Lung (tissue), 12 donors: Measurements from ENCODE around the gene DNAJC13. TPM values are rescaled to one million over a fixed set of nuclear protein-coding genes. Genes with fewer than 3 reads are reported as not detected.

Experiments
- ATAC-seq: fragments of 200-7000 bp; cut with Tn5 transposase; one replicate; pipeline ENCODE4 v1.9.1; 2020; ENCODE audit warnings: moderate number of reproducible peaks; ENCODE audit not compliant: insufficient read depth, low FRiP score
- DNase-seq, 3 donors: peaks; one replicate each; pipeline ENCODE4 v3.0.0-alpha.2; 2013 to 2017
- H3K27ac ChIP-seq, 2 donors: one replicate each; pipeline ENCODE4 v1.5.1; 2013; ENCODE audit warnings: mild to moderate bottlenecking in 2 of 2, moderate library complexity in 2 of 2, control low read depth in 1 of 2, inconsistent platforms in 1 of 2, low read depth in 1 of 2, low read length in 1 of 2
- H3K27me3 ChIP-seq, 3 donors: one replicate each; pipeline ENCODE4 v1.5.1; 2013; ENCODE audit warnings: low read length in 2 of 3; ENCODE audit not compliant: control insufficient read depth in 3 of 3, insufficient read depth in 3 of 3
- H3K36me3 ChIP-seq, 4 donors: one replicate each; pipeline ENCODE4 v1.5.1; 2013; ENCODE audit warnings: low read length in 4 of 4, mild to moderate bottlenecking in 1 of 4, moderate library complexity in 1 of 4; ENCODE audit not compliant: control insufficient read depth in 4 of 4, insufficient read depth in 4 of 4
- H3K4me1 ChIP-seq, 5 donors: one replicate each; pipeline ENCODE4 v1.5.1; 2013; ENCODE audit warnings: low read length in 5 of 5, mild to moderate bottlenecking in 2 of 5, moderate library complexity in 1 of 5; ENCODE audit not compliant: control insufficient read depth in 5 of 5, insufficient read depth in 5 of 5
- H3K4me3 ChIP-seq: one replicate; pipeline ENCODE4 v1.5.1; 2013; ENCODE audit warnings: mild to moderate bottlenecking, control low read depth, moderate library complexity
- H3K9ac ChIP-seq, 2 donors: one replicate each; pipeline ENCODE4 v1.5.1; 2013; ENCODE audit warnings: low read length in 2 of 2, control low read depth in 1 of 2; ENCODE audit not compliant: insufficient read depth in 1 of 2
- H3K9me3 ChIP-seq, 4 donors: one replicate each; pipeline ENCODE4 v1.5.1; 2013; ENCODE audit warnings: low read length in 3 of 4, mild to moderate bottlenecking in 1 of 4, moderate library complexity in 1 of 4; ENCODE audit not compliant: control insufficient read depth in 4 of 4, insufficient read depth in 3 of 4
- CTCF ChIP-seq: IDR thresholded peaks from 2 replicates; pipeline ENCODE4 v1.5.1; 2012; ENCODE audit warnings: mild to moderate bottlenecking; ENCODE audit errors: control extremely low read depth, extremely low read depth
- WGBS, 2 donors: extraction: QIAGEN DNeasy Blood & Tissue Kit; methylation state at CpG; one replicate each; pipeline ENCODE4 v1.1.7; 2013; 5-methylcytosine and 5-hydroxymethylcytosine counted together
- polyA plus RNA-seq, 2 donors: library from polyadenylated mRNA; stranded (reverse); fragments of 200-250 nt; gene quantifications; one replicate each; pipeline ENCODE4 v1.2.1, GENCODE V29; 2013
- total RNA-seq, 2 donors: library from RNA; depleted of rRNA in 1 of 2; stranded (reverse); fragments of >200 nt in 1 of 2; gene quantifications; one replicate each; pipeline ENCODE4 v1.2.1, GENCODE V29; 2014 to 2021
- donor health status: control.
- donor health status: control.
- donor health status: Bipolar disorder and iron deficiency.
- donor health status: healthy.
- donor health status: DM: yes; HTN: yes; CAD: no.

The DNAJC13 gene
- total and polyA plus RNA-seq, 4 donors = 6.7 to 132 (median 23.5) TPM

DNA sequence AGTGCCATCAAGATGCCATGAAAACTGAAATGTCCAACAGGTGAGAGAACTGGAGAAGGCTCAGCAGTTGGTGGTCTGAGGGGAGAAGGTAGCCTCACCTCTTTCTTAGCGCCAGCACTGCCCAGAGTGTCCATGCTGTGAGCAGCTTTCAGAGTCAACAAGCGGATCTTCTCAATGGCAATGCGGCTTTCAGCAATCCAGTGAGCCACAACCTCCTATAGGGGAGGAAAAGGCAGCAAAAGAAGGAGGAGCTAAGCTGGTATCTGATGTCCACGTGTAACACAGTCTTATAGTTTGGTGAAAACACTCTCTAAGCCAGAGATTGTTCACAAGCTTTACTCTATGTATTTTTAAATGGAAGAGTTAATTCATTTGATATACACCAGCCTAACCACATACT is 143.7 kb downstream of the DNAJC13 start:
- H3K27ac ChIP-seq = no peak overlapping the region
- H3K36me3 ChIP-seq = peaks cover 0 to 13% (median 4%) of the 10 kb centered on the region in 4 donors
- H3K9me3 ChIP-seq = no peaks in the 10 kb centered on the region
- H3K9ac ChIP-seq = no peak overlapping the region
- H3K4me1 ChIP-seq = peaks cover 0 to 2% (median 0%) of the 10 kb centered on the region in 5 donors
- DNase-seq (no peak), ATAC-seq (no peak)
- TF ChIP-seq CTCF = no peak
- no peak overlapping the region for H3K4me3 ChIP-seq
- 87 to 93% methylated on average over 4 of the region's 4 CpGs for WGBS, 2 donors
- H3K27me3 ChIP-seq = no peaks in the 10 kb centered on the region

- DNase-seq = no peak
- WGBS, 2 donors = 80 to 83% methylated on average over 4 of the region's 4 CpGs
- ATAC-seq = no peak
- Histone ChIP-seq H3K27ac (no peak overlapping the region), H3K27me3 (no peaks in the 10 kb centered on the region), H3K9me3 (no peaks in the 10 kb centered on the region), H3K36me3 (peaks cover 0 to 11% (median 3%) of the 10 kb centered on the region in 4 donors), H3K9ac (no peak overlapping the region), H3K4me3 (no peak overlapping the region), H3K4me1 (no peaks in the 10 kb centered on the region)
- no peak for TF ChIP-seq CTCF
Observed at GRCh38 chr3:132563420-132564069, 146.2 kb downstream of the DNAJC13 start.

DNA sequence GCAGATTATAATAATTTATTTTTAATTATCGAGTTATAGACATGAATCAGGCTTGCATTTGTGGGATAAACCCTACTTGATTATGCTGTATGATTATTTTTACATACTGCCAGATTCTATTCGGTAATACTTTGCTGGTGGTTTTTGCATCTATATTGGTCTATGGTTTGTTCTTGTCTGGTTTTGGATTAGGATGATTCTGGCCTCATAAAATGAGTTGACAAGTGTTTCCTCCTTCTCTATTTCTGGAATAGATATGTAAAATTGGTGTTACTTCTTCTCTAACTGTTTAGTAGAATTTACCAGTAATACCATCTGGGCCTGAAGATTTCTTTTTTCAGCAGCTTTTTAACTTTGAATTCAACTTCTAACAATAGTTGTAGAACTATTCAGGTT is 146.8 kb downstream of the DNAJC13 start:
- no peak for ATAC-seq
- no peak for TF ChIP-seq CTCF
- WGBS, 2 donors = 90 to 98% methylated on average over 2 of the region's 2 CpGs

DNA sequence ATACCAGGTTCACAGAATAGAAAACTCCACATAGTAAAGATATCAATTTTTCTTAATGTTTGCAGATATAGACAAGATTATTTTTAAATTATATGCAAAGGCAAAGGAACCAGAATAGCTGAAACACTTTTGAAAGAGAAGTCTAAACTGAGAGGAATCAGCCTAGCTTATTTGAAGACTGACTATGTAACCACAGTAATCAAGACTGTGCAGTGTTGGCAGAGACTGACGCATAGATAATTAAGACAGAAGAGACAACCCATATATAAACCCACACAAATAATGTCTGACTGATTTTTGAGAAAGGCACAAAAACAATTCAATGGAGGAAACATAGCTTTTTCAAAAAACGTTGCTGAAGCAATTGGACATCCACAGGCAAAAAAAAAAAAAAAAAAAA is 151.1 kb downstream of the DNAJC13 start:
- H3K4me3 ChIP-seq = no peak overlapping the region
- H3K27me3 ChIP-seq = no peaks in the 10 kb centered on the region
- ATAC-seq (no peak), DNase-seq (no peak)
- H3K4me1 ChIP-seq = no peaks in the 10 kb centered on the region
- peaks cover 0 to 7% (median 1%) of the 10 kb centered on the region in 4 donors for H3K9me3 ChIP-seq
- no peak overlapping the region for H3K9ac ChIP-seq
- H3K36me3 ChIP-seq = peaks cover 0 to 6% (median 2%) of the 10 kb centered on the region in 4 donors
- no peak for TF ChIP-seq CTCF
- WGBS, 2 donors = 79 to 85% methylated on average over 2 of the region's 2 CpGs
- H3K27ac ChIP-seq = no peak overlapping the region

More for the DNA sequence above, 146.8 kb downstream of the DNAJC13 start:
- no peak for DNase-seq
- H3K9me3 ChIP-seq = no peaks in the 10 kb centered on the region
- no peaks in the 10 kb centered on the region for H3K4me1 ChIP-seq
- peaks cover 0 to 11% (median 2%) of the 10 kb centered on the region in 4 donors for H3K36me3 ChIP-seq
- no peak overlapping the region for H3K27ac ChIP-seq
- H3K4me3 ChIP-seq = no peak overlapping the region
- H3K27me3 ChIP-seq = no peaks in the 10 kb centered on the region
- H3K9ac ChIP-seq = no peak overlapping the region
